H9 (cell line): ENCODE results near the gene TRO. TPM values are rescaled to one million over a fixed set of nuclear protein-coding genes. Genes with fewer than 3 reads are reported as not detected.

ENCODE experiments used
- DNase-seq: peaks from one replicate; pipeline ENCODE4 v3.0.0-alpha.2; 2017
- H2AFZ ChIP-seq: one replicate; pipeline ENCODE4 v1.6.1; 2013; ENCODE audit warnings: mild to moderate bottlenecking, low read length, control low read depth, moderate library complexity
- H2AK5ac ChIP-seq: 2 replicates; pipeline ENCODE4 v1.6.1; 2013; ENCODE audit warnings: low read length, control low read depth, mixed read lengths; ENCODE audit not compliant: insufficient read length
- H2BK120ac ChIP-seq: one replicate; pipeline ENCODE4 v1.6.1; 2013; ENCODE audit warnings: low read depth, mild to moderate bottlenecking, low read length, control low read depth, inconsistent platforms; ENCODE audit not compliant: poor library complexity, severe bottlenecking
- H2BK12ac ChIP-seq: 2 replicates; pipeline ENCODE4 v1.6.1; 2013; ENCODE audit warnings: low read length, control low read depth, mixed read lengths, low read depth; ENCODE audit not compliant: insufficient read length
- H2BK15ac ChIP-seq: 2 replicates; pipeline ENCODE4 v1.6.1; 2013; ENCODE audit warnings: low read depth, low read length, control low read depth
- H2BK20ac ChIP-seq: one replicate; pipeline ENCODE4 v1.6.1; 2013; ENCODE audit warnings: low read depth, mild to moderate bottlenecking, low read length, control low read depth, inconsistent platforms; ENCODE audit not compliant: poor library complexity, severe bottlenecking
- H2BK5ac ChIP-seq: 2 replicates; pipeline ENCODE4 v1.6.1; 2013; ENCODE audit warnings: low read length, control low read depth, mixed read lengths; ENCODE audit not compliant: insufficient read length
- H3K14ac ChIP-seq: 2 replicates; pipeline ENCODE4 v1.6.1; 2013; ENCODE audit warnings: low read length, control low read depth; ENCODE audit not compliant: insufficient read depth
- H3K18ac ChIP-seq: 2 replicates; pipeline ENCODE4 v1.6.1; 2013; ENCODE audit warnings: low read depth, mild to moderate bottlenecking, mixed read lengths, low read length, control low read depth; ENCODE audit not compliant: insufficient read length
- H3K23ac ChIP-seq: 2 replicates; pipeline ENCODE4 v1.6.1; 2013; ENCODE audit warnings: low read length, control low read depth, mixed read lengths, low read depth; ENCODE audit not compliant: insufficient read length
- H3K23me2 ChIP-seq: 2 replicates; pipeline ENCODE4 v1.6.1; 2013; ENCODE audit warnings: low read depth, mild to moderate bottlenecking, mixed read lengths, low read length, control low read depth; ENCODE audit not compliant: insufficient read length, poor library complexity, severe bottlenecking
- H3K27ac ChIP-seq: 2 replicates; pipeline ENCODE4 v1.5.1; 2013; ENCODE audit warnings: low read length, control low read depth, mixed read lengths, low read depth; ENCODE audit not compliant: insufficient read length
- H3K27me3 ChIP-seq: 2 replicates; pipeline ENCODE4 v1.6.1; 2013; ENCODE audit warnings: low read length, control low read depth, inconsistent platforms; ENCODE audit not compliant: insufficient read depth
- H3K4ac ChIP-seq: 2 replicates; pipeline ENCODE4 v1.6.1; 2013; ENCODE audit warnings: low read depth, mild to moderate bottlenecking, control low read depth, inconsistent platforms, low read length, moderate library complexity
- H3K4me1 ChIP-seq: 2 replicates; pipeline ENCODE4 v1.6.1; 2013; ENCODE audit warnings: low read length, control low read depth, inconsistent platforms; ENCODE audit not compliant: insufficient read depth
- H3K4me2 ChIP-seq: 2 replicates; pipeline ENCODE4 v1.6.1; 2013; ENCODE audit warnings: low read length, control low read depth, mixed read lengths; ENCODE audit not compliant: insufficient read length, insufficient read depth
- H3K56ac ChIP-seq: 2 replicates; pipeline ENCODE4 v1.6.1; 2013; ENCODE audit warnings: low read depth, mild to moderate bottlenecking, mixed read lengths, low read length, control low read depth; ENCODE audit not compliant: insufficient read length
- H3K79me1 ChIP-seq: 2 replicates; pipeline ENCODE4 v1.6.1; 2013; ENCODE audit warnings: low read depth, mild to moderate bottlenecking, moderate library complexity, low read length, control low read depth, inconsistent platforms; ENCODE audit not compliant: insufficient read depth, poor library complexity, severe bottlenecking
- H3K79me2 ChIP-seq: 2 replicates; pipeline ENCODE4 v1.6.1; 2013; ENCODE audit warnings: low read length, control low read depth, inconsistent platforms; ENCODE audit not compliant: insufficient read depth
- H3K9ac ChIP-seq: 2 replicates; pipeline ENCODE4 v1.6.1; 2013; ENCODE audit warnings: low read length, control low read depth, mixed read lengths; ENCODE audit not compliant: insufficient read length; ENCODE audit errors: extremely low read depth
- H3K9me3 ChIP-seq: one replicate; pipeline ENCODE4 v1.6.1; 2013; ENCODE audit warnings: low read depth, low read length, inconsistent platforms; ENCODE audit not compliant: control insufficient read depth
- H3T11ph ChIP-seq: one replicate; pipeline ENCODE4 v1.6.1; 2013; ENCODE audit warnings: mild to moderate bottlenecking, low read length, control low read depth, inconsistent platforms
- H4K20me1 ChIP-seq: one replicate; pipeline ENCODE4 v1.6.1; 2013; ENCODE audit not compliant: control insufficient read depth, insufficient read length, insufficient read depth
- H4K5ac ChIP-seq: 2 replicates; pipeline ENCODE4 v1.6.1; 2013; ENCODE audit warnings: low read depth, mild to moderate bottlenecking, mixed read lengths, low read length, control low read depth; ENCODE audit not compliant: insufficient read length
- H4K8ac ChIP-seq: replicated peaks from 2 replicates; pipeline ENCODE4 v1.6.1; 2013; ENCODE audit warnings: low read length, control low read depth, mixed read lengths, low read depth; ENCODE audit not compliant: insufficient read length
- H4K91ac ChIP-seq: 2 replicates; pipeline ENCODE4 v1.6.1; 2013; ENCODE audit warnings: low read depth, mild to moderate bottlenecking, moderate library complexity, mixed read lengths, low read length, control low read depth; ENCODE audit not compliant: insufficient read length
- H3K27ac Mint-ChIP-seq, 3 experiments: 2 replicates in 2 of 3; 3 replicates in 1 of 3; pipeline ENCODE4 v1.8.0; 2020 to 2021; ENCODE audit warnings: mixed read lengths in 3 of 3, mild to moderate bottlenecking in 1 of 3, moderate library complexity in 1 of 3
- H3K27me3 Mint-ChIP-seq: 2 replicates; pipeline ENCODE4 v1.8.0; 2021; ENCODE audit warnings: low read depth, mild to moderate bottlenecking, moderate library complexity, mixed read lengths
- H3K36me3 Mint-ChIP-seq, 3 experiments: 2 replicates in 2 of 3; 3 replicates in 1 of 3; pipeline ENCODE4 v1.8.0; 2020 to 2021; ENCODE audit warnings: low read depth in 3 of 3, mixed read lengths in 3 of 3; ENCODE audit not compliant: insufficient read depth in 1 of 3
- H3K4me1 Mint-ChIP-seq, 2 experiments: 2 replicates each; pipeline ENCODE4 v1.8.0; 2020; ENCODE audit warnings: mixed read lengths in 2 of 2
- H3K4me3 Mint-ChIP-seq, 2 experiments: 2 replicates in 1 of 2; 3 replicates in 1 of 2; pipeline ENCODE4 v1.8.0; 2020 to 2021; ENCODE audit warnings: mild to moderate bottlenecking in 2 of 2, mixed read lengths in 2 of 2, moderate library complexity in 1 of 2
- H3K9me3 Mint-ChIP-seq, 2 experiments: 2 replicates in 1 of 2; 3 replicates in 1 of 2; pipeline ENCODE4 v1.8.0; 2020; ENCODE audit warnings: mild to moderate bottlenecking in 2 of 2, mixed read lengths in 2 of 2, moderate library complexity in 1 of 2
- CTCF ChIP-seq: fragments of 200-600 bp; sonication (generic); conservative IDR thresholded peaks from 3 replicates; pipeline ENCODE4 v1.8.0; 2021; ENCODE audit warnings: antibody characterized with exemption, mild to moderate bottlenecking
- whole genome bisulfite sequencing: extraction: QIAGEN DNeasy Blood & Tissue Kit; methylation state at CpG from one replicate; pipeline ENCODE4 v1.1.7; 2013; ENCODE audit warnings: missing lambda C conversion rate, low lambda C conversion rate, mixed read lengths; ENCODE audit not compliant: insufficient read length; ENCODE audit errors: extremely low coverage; 5-methylcytosine and 5-hydroxymethylcytosine counted together
- total RNA-seq: library from RNA; stranded (reverse); gene quantifications from 2 replicates; pipeline ENCODE4 v1.2.1, GENCODE V29; 2021

TRO gene
- total RNA-seq, 1 experiment from 2014 or later = 51.0 TPM

DNA sequence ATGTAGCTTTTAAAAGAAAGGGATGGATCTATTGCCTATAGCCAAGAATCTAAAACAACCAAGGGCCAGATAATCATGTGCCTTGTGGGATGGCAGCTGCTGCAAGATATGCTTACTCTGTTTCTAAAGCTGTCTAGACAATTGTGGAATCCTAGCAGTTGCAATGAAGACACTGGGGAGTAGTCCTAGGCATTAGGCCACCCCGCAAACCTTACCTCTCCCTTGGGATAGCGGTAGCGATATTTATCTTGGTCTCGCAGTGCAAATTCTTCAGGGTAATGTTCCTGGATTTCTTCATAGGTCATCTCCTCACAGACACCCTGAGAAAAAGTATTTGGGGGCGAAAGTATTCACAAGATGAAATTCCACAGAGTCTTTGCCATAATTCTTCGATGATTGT lies 24.6 kb downstream of the TRO start:
- Histone ChIP-seq H4K5ac (no peak overlapping the region), H3K27me3 (no peaks in the 10 kb centered on the region), H2BK15ac (no peak overlapping the region), H3K23ac (no peak overlapping the region), H2BK20ac (no peak overlapping the region), H4K91ac (no peak overlapping the region), H3K4me1 (no peaks in the 10 kb centered on the region), H3K23me2 (no peaks in the 10 kb centered on the region), H2AFZ (no peak overlapping the region), H3K18ac (no peak overlapping the region), H2BK120ac (no peak overlapping the region), H3K56ac (no peak overlapping the region), H3K9me3 (peaks cover 14% of the 10 kb centered on the region), H3K4ac (no peak overlapping the region), H4K20me1 (no peaks in the 10 kb centered on the region), H3K79me2 (no peaks in the 10 kb centered on the region), H3T11ph (no peak overlapping the region), H2AK5ac (no peak overlapping the region), H3K79me1 (no peaks in the 10 kb centered on the region), H3K14ac (no peak overlapping the region), H3K27ac (no peak overlapping the region), H2BK12ac (no peak overlapping the region), H4K8ac (no peak overlapping the region), H2BK5ac (no peak overlapping the region), H3K4me2 (no peak overlapping the region), H3K9ac (no peak overlapping the region)
- WGBS = no CpG with 5 or more reads among the region's 6 CpGs
- H3K27ac Mint-ChIP-seq = no peak overlapping the region
- H3K9me3 Mint-ChIP-seq = peaks cover 56 to 61% of the 10 kb centered on the region in 2 experiments
- no peak for DNase-seq
- H3K36me3 Mint-ChIP-seq = peaks cover 0 to 2% (median 2%) of the 10 kb centered on the region in 3 experiments; a peak in 2 of 7 replicates
- no peak overlapping the region for H3K4me3 Mint-ChIP-seq
- TF ChIP-seq CTCF = no peak
- no peaks in the 10 kb centered on the region for H3K4me1 Mint-ChIP-seq
- peaks cover 6% of the 10 kb centered on the region; the same call in 1 of the 2 replicates for H3K27me3 Mint-ChIP-seq
